PFSK-1 (cell line): ENCODE data around the gene NDUFAF5.

Experiments
- POLR2AphosphoS5 ChIP-seq: IDR thresholded peaks from 2 replicates; pipeline ENCODE4 v1.6.1; 2012; ENCODE audit warnings: low read depth, mild to moderate bottlenecking, control low read depth, low read length, moderate library complexity
- SIN3A ChIP-seq: IDR thresholded peaks from 2 replicates; pipeline ENCODE4 v1.6.1; 2012; ENCODE audit warnings: mild to moderate bottlenecking, low read length, moderate library complexity, borderline replicate concordance; ENCODE audit not compliant: insufficient read depth
- TAF1 ChIP-seq: IDR thresholded peaks from 2 replicates; pipeline ENCODE4 v1.6.1; 2012; ENCODE audit warnings: low read length, control low read depth, borderline replicate concordance; ENCODE audit not compliant: insufficient read depth
- TF ChIP-seq, protein P1 (sequence below), 2 experiments: IDR thresholded peaks; 2 replicates each; pipeline versions ENCODE4 v1.6.1 to v1.8.0; 2011 to 2012; ENCODE audit warnings: low read depth in 2 of 2, low read length in 2 of 2, control low read depth in 1 of 2, inconsistent platforms in 1 of 2, mild to moderate bottlenecking in 1 of 2, moderate library complexity in 1 of 2; ENCODE audit not compliant: insufficient read depth in 1 of 2

DNA sequence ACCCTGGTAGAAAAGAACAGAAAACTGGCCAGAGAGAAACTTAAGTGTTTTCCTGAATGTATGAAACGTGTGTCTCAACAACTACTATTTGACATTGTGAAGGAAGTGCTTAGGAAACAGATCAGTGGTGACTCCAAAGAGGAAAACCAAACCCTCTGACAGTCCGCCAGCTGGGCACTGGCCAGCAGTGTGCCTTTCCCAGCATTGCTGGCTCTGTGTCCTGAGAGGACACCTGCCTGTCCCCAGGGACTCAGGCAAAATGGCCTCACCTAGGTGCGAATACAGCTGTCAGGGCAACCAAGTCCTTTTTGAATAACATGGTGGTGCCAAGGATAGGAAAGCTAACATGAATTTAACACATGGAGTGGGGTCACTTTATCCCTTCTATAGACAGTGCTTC lies 72.5 kb downstream of the NDUFAF5 start:
- TF ChIP-seq, protein P1, sequence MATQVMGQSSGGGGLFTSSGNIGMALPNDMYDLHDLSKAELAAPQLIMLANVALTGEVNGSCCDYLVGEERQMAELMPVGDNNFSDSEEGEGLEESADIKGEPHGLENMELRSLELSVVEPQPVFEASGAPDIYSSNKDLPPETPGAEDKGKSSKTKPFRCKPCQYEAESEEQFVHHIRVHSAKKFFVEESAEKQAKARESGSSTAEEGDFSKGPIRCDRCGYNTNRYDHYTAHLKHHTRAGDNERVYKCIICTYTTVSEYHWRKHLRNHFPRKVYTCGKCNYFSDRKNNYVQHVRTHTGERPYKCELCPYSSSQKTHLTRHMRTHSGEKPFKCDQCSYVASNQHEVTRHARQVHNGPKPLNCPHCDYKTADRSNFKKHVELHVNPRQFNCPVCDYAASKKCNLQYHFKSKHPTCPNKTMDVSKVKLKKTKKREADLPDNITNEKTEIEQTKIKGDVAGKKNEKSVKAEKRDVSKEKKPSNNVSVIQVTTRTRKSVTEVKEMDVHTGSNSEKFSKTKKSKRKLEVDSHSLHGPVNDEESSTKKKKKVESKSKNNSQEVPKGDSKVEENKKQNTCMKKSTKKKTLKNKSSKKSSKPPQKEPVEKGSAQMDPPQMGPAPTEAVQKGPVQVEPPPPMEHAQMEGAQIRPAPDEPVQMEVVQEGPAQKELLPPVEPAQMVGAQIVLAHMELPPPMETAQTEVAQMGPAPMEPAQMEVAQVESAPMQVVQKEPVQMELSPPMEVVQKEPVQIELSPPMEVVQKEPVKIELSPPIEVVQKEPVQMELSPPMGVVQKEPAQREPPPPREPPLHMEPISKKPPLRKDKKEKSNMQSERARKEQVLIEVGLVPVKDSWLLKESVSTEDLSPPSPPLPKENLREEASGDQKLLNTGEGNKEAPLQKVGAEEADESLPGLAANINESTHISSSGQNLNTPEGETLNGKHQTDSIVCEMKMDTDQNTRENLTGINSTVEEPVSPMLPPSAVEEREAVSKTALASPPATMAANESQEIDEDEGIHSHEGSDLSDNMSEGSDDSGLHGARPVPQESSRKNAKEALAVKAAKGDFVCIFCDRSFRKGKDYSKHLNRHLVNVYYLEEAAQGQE (IDR thresholded peaks at IDR 0.05; ENCODE audit: insufficient read depth in 1 of 2, low read depth in 2 of 2, low read length in 2 of 2), result no peak
- TF ChIP-seq POLR2AphosphoS5 (no peak), SIN3A (no peak), TAF1 (no peak)
